Mammary epithelial cell (primary cell): ENCODE data around the gene PLCE1.

Experiments used
- EZH2 ChIP-seq: IDR thresholded peaks from 2 replicates; pipeline ENCODE4 v1.6.1; 2012; ENCODE audit warnings: low read length, inconsistent platforms, borderline replicate concordance
- TF ChIP-seq, protein P1 (sequence below), 2 donors: IDR thresholded peaks in 1 of 2; conservative IDR thresholded peaks in 1 of 2; 2 replicates each; pipeline ENCODE4 v1.5.1; 2011 to 2012; ENCODE audit warnings: inconsistent platforms in 2 of 2, low read length in 2 of 2, mild to moderate bottlenecking in 2 of 2, control low read depth in 1 of 2, low read depth in 1 of 2; ENCODE audit not compliant: insufficient read depth in 1 of 2; ENCODE audit errors: extremely low read depth in 1 of 2

GRCh38 chr10:94024407-94024806 is 30.7 kb downstream of the PLCE1 start:
- TF ChIP-seq, protein P1, sequence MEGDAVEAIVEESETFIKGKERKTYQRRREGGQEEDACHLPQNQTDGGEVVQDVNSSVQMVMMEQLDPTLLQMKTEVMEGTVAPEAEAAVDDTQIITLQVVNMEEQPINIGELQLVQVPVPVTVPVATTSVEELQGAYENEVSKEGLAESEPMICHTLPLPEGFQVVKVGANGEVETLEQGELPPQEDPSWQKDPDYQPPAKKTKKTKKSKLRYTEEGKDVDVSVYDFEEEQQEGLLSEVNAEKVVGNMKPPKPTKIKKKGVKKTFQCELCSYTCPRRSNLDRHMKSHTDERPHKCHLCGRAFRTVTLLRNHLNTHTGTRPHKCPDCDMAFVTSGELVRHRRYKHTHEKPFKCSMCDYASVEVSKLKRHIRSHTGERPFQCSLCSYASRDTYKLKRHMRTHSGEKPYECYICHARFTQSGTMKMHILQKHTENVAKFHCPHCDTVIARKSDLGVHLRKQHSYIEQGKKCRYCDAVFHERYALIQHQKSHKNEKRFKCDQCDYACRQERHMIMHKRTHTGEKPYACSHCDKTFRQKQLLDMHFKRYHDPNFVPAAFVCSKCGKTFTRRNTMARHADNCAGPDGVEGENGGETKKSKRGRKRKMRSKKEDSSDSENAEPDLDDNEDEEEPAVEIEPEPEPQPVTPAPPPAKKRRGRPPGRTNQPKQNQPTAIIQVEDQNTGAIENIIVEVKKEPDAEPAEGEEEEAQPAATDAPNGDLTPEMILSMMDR (conservative IDR thresholded peaks at IDR 0.05 in 1 of 2, IDR thresholded peaks at IDR 0.05 in 1 of 2; ENCODE audit: extremely low read depth in 1 of 2, insufficient read depth in 1 of 2, low read depth in 1 of 2, low read length in 2 of 2), result no peak
- no peak for TF ChIP-seq EZH2
